OCI-LY7 (cell line): Measurements from ENCODE around the gene PLA2G4D. TPM values are rescaled to one million over a fixed set of nuclear protein-coding genes. Genes with fewer than 3 reads are reported as not detected.

Experiments used
- BruUV-seq: library from RNA; stranded (reverse); fragments of 400-500 nt; replicated peaks from 2 replicates; lab custom pipeline; 2021; lab: Mats Ljungman, UMichigan
- CTCF ChIA-PET: fragments of 300-600 bp; sonication (Branson Sonifier 250); formaldehyde crosslinking; loops from one replicate; lab custom pipeline; 2022; ENCODE audit warnings: antibody characterized with exemption; ENCODE audit not compliant: unreplicated experiment; lab: Charles Lee
- POLR2A ChIA-PET: fragments of 300-600 bp; sonication (Branson Sonifier 250); formaldehyde crosslinking; loops from one replicate; lab custom pipeline; 2022; ENCODE audit warnings: antibody characterized with exemption; lab: Charles Lee
- DNase-seq: peaks from one replicate; pipeline ENCODE4 v3.0.0-alpha.2; 2015; ENCODE audit warnings: low spot score
- H2AFZ ChIP-seq: fragments of 200-600 bp; sonication (generic), shearing (Covaris generic); 2 replicates; pipeline ENCODE4 v1.6.1; 2014; ENCODE audit warnings: mild to moderate bottlenecking, antibody characterized with exemption, low read length, moderate library complexity
- H3K27ac ChIP-seq: fragments of 200-600 bp; sonication (generic); 2 replicates; pipeline ENCODE4 v1.5.1; 2014; ENCODE audit warnings: mixed run types, low read depth, mild to moderate bottlenecking, moderate library complexity, low read length, inconsistent platforms; ENCODE audit not compliant: poor library complexity, severe bottlenecking
- H3K36me3 ChIP-seq: fragments of 200-600 bp; sonication (generic); 2 replicates; pipeline ENCODE4 v1.6.1; 2014; ENCODE audit warnings: mild to moderate bottlenecking, antibody characterized with exemption, low read length, moderate library complexity, mixed read lengths; ENCODE audit not compliant: insufficient read depth
- H3K4me1 ChIP-seq: fragments of 200-600 bp; sonication (generic); 2 replicates; pipeline ENCODE4 v1.5.1; 2014; ENCODE audit warnings: mild to moderate bottlenecking, low read length; ENCODE audit not compliant: insufficient read depth, poor library complexity, severe bottlenecking
- H3K4me2 ChIP-seq: fragments of 200-600 bp; sonication (generic); 2 replicates; pipeline ENCODE4 v1.6.1; 2014; ENCODE audit warnings: mild to moderate bottlenecking, low read length
- H3K4me3 ChIP-seq: fragments of 200-600 bp; sonication (generic); 2 replicates; pipeline ENCODE4 v1.5.1; 2014; ENCODE audit warnings: mild to moderate bottlenecking, low read depth, low read length; ENCODE audit not compliant: poor library complexity, severe bottlenecking
- H3K79me2 ChIP-seq: fragments of 200-600 bp; sonication (generic); 2 replicates; pipeline ENCODE4 v1.6.1; 2016; ENCODE audit warnings: low read depth, mild to moderate bottlenecking, low read length, moderate library complexity, mixed read lengths; ENCODE audit not compliant: insufficient read depth
- H3K9me2 ChIP-seq: fragments of 200-600 bp; sonication (generic); 2 replicates; pipeline ENCODE4 v1.6.1; 2016; ENCODE audit warnings: mild to moderate bottlenecking, low read length, mixed read lengths; ENCODE audit not compliant: insufficient read depth
- H3K9me3 ChIP-seq: fragments of 200-600 bp; sonication (generic); 2 replicates; pipeline ENCODE4 v1.6.1; 2014; ENCODE audit warnings: mild to moderate bottlenecking, mixed run types, low read length, mixed read lengths
- H4K20me1 ChIP-seq: fragments of 200-600 bp; sonication (generic); 2 replicates; pipeline ENCODE4 v1.6.1; 2014; ENCODE audit warnings: mild to moderate bottlenecking, antibody characterized with exemption, low read length, moderate library complexity, mixed read lengths; ENCODE audit not compliant: insufficient read depth
- EZH2phosphoT487 ChIP-seq: fragments of 200-600 bp; sonication (generic); IDR thresholded peaks from 2 replicates; pipeline ENCODE4 v1.6.1; 2018; ENCODE audit warnings: low read depth, borderline replicate concordance, mild to moderate bottlenecking, mixed run types, antibody characterized with exemption, low read length, moderate library complexity, mixed read lengths
- intact Hi-C: fragments of 100-400 bp; cut with micrococcal nuclease; formaldehyde crosslinking; loops from one replicate; pipeline ENCODE4 v1.10.0; 2022; ENCODE audit not compliant: unreplicated experiment
- total RNA-seq, 2 experiments: library from RNA; depleted of rRNA in 1 of 2; stranded (reverse); fragments of >200 nt in 1 of 2; shearing (Covaris generic) in 1 of 2; gene quantifications; 2 replicates each; pipeline ENCODE4 v1.2.3, GENCODE V29; 2014 to 2022
- TF ChIP-seq, protein P1 (sequence below): fragments of 200-600 bp; sonication (generic); conservative IDR thresholded peaks from 2 replicates; pipeline ENCODE4 v1.5.1; 2014; ENCODE audit warnings: mild to moderate bottlenecking, antibody characterized with exemption, low read length, moderate library complexity, mixed read lengths

PLA2G4D gene
- total RNA-seq, 2 experiments from 2014 or later = not detected

DNA sequence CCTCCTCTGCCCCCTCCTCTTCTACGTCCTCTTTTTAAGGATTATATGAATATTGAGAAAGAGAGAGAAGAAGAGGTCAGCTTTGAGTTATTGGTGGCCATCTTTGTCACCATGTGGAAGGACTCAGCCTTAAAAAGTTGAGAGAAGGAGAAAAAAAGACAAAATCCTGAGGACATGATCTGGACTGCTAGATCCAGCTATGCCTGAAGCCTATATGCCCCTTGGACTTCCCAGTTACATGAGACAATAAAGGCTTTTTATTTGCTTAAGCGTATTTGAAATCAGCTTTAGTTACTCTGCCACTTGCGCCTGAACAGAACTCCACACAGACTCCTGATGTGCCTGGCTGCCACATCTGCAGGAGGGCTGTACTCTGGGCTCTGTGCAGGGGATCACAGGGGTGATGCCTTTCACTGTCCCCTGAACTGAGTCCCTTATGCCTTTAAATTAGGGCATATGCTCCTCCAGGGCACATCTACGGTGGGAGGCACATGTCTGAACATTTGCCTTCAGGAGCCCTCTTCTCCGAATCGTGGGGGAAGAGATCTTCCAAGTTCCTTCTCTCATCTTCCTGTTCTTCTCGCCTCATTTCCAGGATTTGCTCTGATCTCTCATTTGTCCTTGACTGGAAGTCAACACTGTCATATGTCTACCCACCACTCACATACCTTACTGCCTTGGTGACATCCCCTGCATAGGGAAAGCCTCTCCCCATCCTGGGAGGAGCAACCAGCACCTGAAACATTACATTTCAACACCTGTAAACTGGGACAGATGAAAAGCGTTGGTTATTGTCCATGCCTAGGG is 59.5 kb downstream of the PLA2G4D start:
- DNase-seq = peak; percentile 5
- ChIA-PET POLR2A (interaction anchor here (1.2 kb wide), 1 partner anchor 17 kb away, joined by 8 read pairs; no protein-coding TSS in a partner anchor), CTCF (no interaction called here)
- Histone ChIP-seq H3K27ac (peak overlapping the region; percentile 19), H3K79me2 (no peaks in the 10 kb centered on the region), H2AFZ (peak overlapping the region; percentile 72; the same call in 1 of the 2 replicates), H3K9me2 (no peaks in the 10 kb centered on the region), H3K4me2 (peak overlapping the region; percentile 71), H3K4me3 (peak overlapping the region; percentile 42), H3K36me3 (no peaks in the 10 kb centered on the region), H3K4me1 (peaks cover 28% of the 10 kb centered on the region), H3K9me3 (peaks cover 6% of the 10 kb centered on the region; the same call in 1 of the 2 replicates), H4K20me1 (no peaks in the 10 kb centered on the region)
- intact Hi-C loops = no loop called here
- no TSS peak for BruUV-seq
- no peak for TF ChIP-seq EZH2phosphoT487
- TF ChIP-seq, protein P1, sequence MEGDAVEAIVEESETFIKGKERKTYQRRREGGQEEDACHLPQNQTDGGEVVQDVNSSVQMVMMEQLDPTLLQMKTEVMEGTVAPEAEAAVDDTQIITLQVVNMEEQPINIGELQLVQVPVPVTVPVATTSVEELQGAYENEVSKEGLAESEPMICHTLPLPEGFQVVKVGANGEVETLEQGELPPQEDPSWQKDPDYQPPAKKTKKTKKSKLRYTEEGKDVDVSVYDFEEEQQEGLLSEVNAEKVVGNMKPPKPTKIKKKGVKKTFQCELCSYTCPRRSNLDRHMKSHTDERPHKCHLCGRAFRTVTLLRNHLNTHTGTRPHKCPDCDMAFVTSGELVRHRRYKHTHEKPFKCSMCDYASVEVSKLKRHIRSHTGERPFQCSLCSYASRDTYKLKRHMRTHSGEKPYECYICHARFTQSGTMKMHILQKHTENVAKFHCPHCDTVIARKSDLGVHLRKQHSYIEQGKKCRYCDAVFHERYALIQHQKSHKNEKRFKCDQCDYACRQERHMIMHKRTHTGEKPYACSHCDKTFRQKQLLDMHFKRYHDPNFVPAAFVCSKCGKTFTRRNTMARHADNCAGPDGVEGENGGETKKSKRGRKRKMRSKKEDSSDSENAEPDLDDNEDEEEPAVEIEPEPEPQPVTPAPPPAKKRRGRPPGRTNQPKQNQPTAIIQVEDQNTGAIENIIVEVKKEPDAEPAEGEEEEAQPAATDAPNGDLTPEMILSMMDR = no peak

DNA sequence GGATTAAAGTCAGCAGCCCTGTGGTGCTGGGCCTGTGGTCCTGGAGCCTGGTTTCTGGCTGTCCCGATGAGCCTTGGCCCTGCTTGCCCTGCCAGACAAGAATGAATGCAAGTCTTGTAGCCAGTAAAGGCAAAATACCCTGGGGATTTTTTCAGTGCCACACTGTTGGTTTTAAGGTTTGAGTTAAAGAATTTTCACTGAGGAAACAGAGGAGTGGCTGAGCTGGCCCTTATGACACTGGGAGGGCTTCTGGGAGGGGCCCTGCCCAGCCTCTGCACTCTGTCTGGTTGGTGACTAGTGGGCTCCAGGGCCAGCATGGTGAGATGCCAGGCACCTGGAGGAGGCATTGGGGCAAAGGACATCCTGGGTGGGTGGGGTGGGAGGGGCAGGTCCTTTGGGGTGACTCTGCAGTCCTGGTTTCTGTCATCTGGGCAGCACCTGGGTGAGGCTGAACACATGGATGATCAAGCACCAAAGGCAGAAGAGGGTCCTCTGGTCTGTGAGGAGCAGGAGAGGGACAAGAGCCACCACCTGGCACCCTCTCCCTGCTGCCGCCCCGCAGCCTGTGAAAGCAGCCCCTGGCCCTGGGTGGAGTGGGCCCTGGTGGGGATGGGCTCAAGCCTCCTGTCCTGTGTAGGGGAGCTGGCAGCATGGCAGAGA is 61.0 kb downstream of the PLA2G4D start:
- no peaks in the 10 kb centered on the region for H3K79me2 ChIP-seq
- no peak overlapping the region for H2AFZ ChIP-seq
- DNase-seq = no peak
- no TSS peak for BruUV-seq
- no peak for TF ChIP-seq EZH2phosphoT487
- TF ChIP-seq, protein P1 = no peak
- H3K9me3 ChIP-seq = peaks cover 6% of the 10 kb centered on the region; the same call in 1 of the 2 replicates
- intact Hi-C loops = no loop called here
- ChIA-PET POLR2A (no interaction called here), CTCF (no interaction called here)
- no peak overlapping the region for H3K4me2 ChIP-seq
- H3K27ac ChIP-seq = no peak overlapping the region
- H3K36me3 ChIP-seq = no peaks in the 10 kb centered on the region
- H3K9me2 ChIP-seq = no peaks in the 10 kb centered on the region
- H3K4me3 ChIP-seq = no peak overlapping the region
- H4K20me1 ChIP-seq = no peaks in the 10 kb centered on the region
- H3K4me1 ChIP-seq = peaks cover 28% of the 10 kb centered on the region
